Adipocyte (in vitro differentiated cells): ENCODE results near the gene GMPR2.

ENCODE experiments used
- DNase-seq: peaks from one replicate; pipeline ENCODE4 v3.0.0-alpha.2; 2015; ENCODE audit warnings: low read depth
- H3K27me3 ChIP-seq: replicated peaks from 2 replicates; pipeline ENCODE4 v1.7.0; 2013; ENCODE audit warnings: mild to moderate bottlenecking, low read length, moderate library complexity; ENCODE audit not compliant: control insufficient read depth, insufficient read depth
- H3K36me3 ChIP-seq: 2 replicates; pipeline ENCODE4 v1.7.0; 2013; ENCODE audit warnings: low read length, mild to moderate bottlenecking, moderate library complexity; ENCODE audit not compliant: control insufficient read depth, insufficient read depth, severe bottlenecking
- H3K4me1 ChIP-seq: 2 replicates; pipeline ENCODE4 v1.7.0; 2013; ENCODE audit warnings: mild to moderate bottlenecking, low read length, moderate library complexity; ENCODE audit not compliant: control insufficient read depth, insufficient read depth
- H3K4me3 ChIP-seq: 2 replicates; pipeline ENCODE4 v1.7.0; 2013; ENCODE audit warnings: mild to moderate bottlenecking, low read length, moderate library complexity
- H3K9ac ChIP-seq: 2 replicates; pipeline ENCODE4 v1.7.0; 2013; ENCODE audit warnings: mild to moderate bottlenecking, low read length, moderate library complexity
- H3K9me3 ChIP-seq: 2 replicates; pipeline ENCODE4 v1.7.0; 2013; ENCODE audit warnings: mild to moderate bottlenecking, low read length, moderate library complexity; ENCODE audit not compliant: control insufficient read depth

Gene GMPR2

DNA sequence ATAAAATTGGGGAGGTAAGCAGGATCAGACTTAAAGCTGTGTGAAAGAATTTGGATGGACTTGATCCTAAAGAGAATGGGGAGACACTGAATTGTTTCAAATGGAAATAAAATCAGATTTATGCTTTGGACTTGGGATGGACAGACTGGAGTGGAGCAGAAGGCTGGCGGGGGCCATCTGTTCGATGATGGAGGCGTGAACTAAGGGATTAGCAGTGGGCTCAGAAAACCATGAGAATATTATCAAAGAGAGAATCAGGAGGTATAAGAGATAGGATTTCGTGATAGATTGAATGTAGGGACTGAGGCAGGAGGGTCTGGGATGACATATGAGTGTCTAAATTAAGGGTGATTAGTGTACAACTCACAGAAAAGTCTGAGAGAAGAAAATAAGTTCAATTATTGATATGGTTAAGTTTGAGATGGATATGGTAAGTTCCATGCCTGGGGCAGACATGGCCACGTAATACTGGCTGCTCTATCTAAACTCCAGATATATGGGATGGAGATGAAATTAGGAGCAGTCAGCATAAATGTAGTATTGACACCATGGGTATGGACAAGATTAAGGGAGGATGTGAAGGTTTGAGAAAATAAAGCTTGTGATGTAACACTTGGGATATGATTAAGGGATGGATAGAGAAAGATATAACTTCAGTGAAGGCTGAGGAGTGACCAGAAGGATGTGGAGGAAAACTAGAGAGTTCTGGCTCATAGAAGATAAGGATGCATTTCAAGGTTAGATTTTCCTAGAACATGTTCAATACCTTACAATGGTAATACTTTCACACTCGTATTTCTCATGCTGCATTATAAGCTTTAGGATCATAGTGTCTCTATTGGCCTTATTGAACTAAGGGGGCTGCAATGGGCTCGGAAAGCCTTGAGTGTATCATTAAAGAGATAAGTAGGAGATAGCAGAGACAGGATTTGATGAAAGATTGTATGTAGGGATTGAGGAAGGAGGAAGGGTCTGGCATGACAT is 28.3 kb upstream of the GMPR2 start:
- Histone ChIP-seq H3K4me1 (no peaks in the 10 kb centered on the region), H3K9me3 (no peaks in the 10 kb centered on the region), H3K4me3 (no peak overlapping the region), H3K27me3 (no peaks in the 10 kb centered on the region), H3K36me3 (peaks cover 58% of the 10 kb centered on the region), H3K9ac (no peak overlapping the region)
- DNase-seq: no peak

DNA sequence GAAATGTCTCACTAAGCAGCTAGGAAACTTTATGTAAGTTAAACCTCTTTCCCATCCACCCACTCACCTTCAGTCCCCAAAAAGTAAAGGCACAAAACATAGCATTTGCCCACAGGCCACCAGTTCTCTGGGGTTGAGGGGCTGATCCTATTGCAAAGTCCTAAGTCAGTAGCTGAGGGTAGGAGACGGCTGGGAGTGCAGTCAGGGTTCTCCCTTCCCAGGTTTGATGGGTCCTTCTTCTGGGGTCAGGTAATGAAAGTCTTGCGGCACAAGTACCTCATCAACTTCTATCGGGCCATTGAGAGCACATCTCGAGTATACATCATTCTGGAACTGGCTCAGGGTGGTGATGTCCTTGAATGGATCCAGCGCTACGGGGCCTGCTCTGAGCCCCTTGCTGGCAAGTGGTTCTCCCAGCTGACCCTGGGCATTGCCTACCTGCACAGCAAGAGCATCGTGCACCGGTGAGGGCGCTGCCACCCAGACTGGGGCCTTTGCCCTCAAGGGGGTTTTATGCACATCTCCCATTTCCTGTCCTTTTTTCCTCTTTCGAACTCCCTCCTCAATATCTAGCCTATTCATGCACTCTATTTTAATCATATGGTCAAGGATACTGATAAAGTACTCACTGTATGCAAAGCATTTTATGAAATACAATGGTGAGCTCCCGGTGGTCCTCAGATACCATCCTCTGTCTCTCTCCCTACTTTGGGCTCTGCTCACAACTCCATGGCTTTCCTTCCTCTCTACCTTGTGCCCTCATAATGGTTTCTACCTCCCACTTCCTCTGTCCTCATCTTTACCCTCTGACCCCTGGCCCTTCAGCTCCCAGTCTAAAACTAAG is 26.2 kb upstream of the GMPR2 start:
- no peaks in the 10 kb centered on the region for H3K4me1 ChIP-seq
- H3K36me3 ChIP-seq: peaks cover 72% of the 10 kb centered on the region
- H3K9me3 ChIP-seq: no peaks in the 10 kb centered on the region
- H3K9ac ChIP-seq: no peak overlapping the region
- no peaks in the 10 kb centered on the region for H3K27me3 ChIP-seq
- no peak overlapping the region for H3K4me3 ChIP-seq
- DNase-seq: no peak

DNA sequence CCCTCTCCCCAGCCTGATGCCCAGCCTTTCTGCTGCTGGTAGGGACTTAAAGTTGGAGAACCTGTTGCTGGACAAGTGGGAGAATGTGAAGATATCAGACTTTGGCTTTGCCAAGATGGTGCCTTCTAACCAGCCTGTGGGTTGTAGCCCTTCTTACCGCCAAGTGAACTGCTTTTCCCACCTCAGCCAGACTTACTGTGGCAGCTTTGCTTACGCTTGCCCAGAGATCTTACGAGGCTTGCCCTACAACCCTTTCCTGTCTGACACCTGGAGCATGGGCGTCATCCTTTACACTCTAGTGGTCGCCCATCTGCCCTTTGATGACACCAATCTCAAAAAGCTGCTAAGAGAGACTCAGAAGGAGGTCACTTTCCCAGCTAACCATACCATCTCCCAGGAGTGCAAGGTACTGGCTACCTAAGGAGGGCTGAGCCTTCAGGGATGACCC is 25.6 kb upstream of the GMPR2 start:
- no peaks in the 10 kb centered on the region for H3K9me3 ChIP-seq
- no peak overlapping the region for H3K9ac ChIP-seq
- H3K4me1 ChIP-seq: no peaks in the 10 kb centered on the region
- H3K4me3 ChIP-seq: no peak overlapping the region
- peaks cover 69% of the 10 kb centered on the region for H3K36me3 ChIP-seq
- DNase-seq: no peak
- H3K27me3 ChIP-seq: no peaks in the 10 kb centered on the region

DNA sequence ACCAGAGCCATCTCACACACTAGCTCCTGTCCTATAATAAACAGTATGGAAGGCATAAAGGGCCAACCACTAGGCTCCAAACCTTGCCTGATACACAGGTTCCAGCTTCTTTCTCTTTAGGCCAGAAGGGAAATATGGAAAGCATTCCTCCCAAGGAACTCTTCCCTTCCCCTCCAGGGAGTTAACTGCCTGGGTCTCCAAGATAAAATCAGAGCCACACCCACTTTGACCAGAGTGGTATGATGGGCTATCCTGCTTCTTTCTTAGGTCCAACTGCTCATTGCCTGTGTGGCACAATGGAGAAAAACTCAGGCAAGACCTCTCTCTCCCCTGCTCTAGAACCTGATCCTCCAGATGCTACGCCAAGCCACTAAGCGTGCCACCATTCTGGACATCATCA is 25.1 kb upstream of the GMPR2 start:
- DNase-seq: no peak
- Histone ChIP-seq H3K9ac (no peak overlapping the region), H3K4me3 (no peak overlapping the region), H3K4me1 (no peaks in the 10 kb centered on the region), H3K27me3 (no peaks in the 10 kb centered on the region), H3K36me3 (peaks cover 69% of the 10 kb centered on the region), H3K9me3 (no peaks in the 10 kb centered on the region)

DNA sequence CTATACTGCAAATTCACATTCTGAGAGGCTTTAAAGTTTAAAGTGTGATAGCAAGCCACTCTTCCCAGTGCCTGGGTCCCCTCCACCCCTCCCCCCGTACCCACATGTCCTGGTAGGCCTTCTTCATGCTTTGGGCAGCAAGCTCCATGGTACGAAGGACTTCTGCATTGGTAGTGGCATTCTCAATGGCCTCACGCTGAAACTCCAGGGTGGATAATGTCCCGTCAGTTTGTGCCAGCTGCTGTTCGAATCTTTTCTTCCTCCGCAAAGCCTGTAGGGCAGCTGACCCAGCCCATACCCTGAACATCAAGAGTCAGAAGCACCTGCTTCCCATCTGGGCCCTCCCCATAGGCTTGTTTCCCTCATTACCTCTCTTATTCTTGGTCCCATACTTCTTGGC is 21.4 kb upstream of the GMPR2 start:
- Histone ChIP-seq H3K9ac (no peak overlapping the region), H3K27me3 (no peaks in the 10 kb centered on the region), H3K9me3 (no peaks in the 10 kb centered on the region), H3K4me3 (no peak overlapping the region), H3K4me1 (peaks cover 13% of the 10 kb centered on the region), H3K36me3 (peaks cover 46% of the 10 kb centered on the region)
- DNase-seq: no peak

DNA sequence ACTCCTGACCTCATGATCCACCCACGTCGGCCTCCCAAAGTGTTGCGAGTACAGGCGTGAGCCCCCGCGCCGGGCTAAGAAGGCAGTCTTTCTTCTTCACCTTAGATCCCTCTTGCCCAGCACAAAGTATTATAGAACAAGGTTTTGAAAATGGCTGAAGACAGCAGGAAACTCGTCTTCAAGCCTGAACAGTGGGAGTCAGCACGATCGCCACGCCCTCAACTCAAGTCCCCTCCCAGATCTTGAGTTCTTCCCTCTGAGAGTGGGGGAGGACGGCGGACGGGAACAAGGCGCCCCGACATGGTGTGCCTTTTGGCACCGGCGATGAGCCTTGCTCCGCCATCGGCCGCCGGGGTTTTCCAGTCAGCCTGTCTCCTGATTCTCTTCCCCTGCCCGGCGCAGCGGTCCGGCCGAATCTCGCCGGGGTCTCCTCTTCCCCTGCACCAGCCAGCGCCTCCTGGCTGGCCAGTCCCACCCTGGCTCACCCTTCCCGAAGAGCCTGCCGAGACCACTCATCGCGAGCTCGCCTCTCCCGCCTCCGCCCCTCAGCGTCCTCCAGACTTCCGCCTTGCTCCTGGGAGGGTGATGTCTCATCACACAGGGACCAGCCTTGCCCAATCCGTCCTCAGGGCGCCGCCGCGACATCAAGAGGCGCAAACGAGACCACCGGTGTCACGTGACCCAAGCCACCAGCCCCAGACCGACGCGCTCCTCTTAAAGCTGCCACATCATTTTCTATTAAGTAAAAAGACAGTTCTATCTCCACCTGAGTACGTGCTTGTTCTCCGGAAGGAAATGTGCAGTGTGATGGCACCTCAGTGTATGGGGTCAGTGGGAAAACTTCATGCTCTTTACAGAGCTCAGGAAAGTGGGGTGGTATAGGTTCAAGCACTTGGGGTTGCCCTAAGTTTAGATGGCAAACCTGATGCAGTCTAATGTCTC is 19.5 kb upstream of the GMPR2 start, which contains the start of gene CHMP4A:
Gene CHMP4A, minus strand, starts transcription at position 565 of the 942 bp plus-strand sequence. Its CDS starts 49 bp downstream, at position 516.
- H3K36me3 ChIP-seq: peaks cover 42% of the 10 kb centered on the region
- no peaks in the 10 kb centered on the region for H3K27me3 ChIP-seq
- peak within 1 kb of the TSS; percentile 97 for H3K9ac ChIP-seq
- no peaks in the 10 kb centered on the region for H3K9me3 ChIP-seq
- peaks cover 14% of the 10 kb centered on the region for H3K4me1 ChIP-seq
- peak; percentile 99 for DNase-seq
- H3K4me3 ChIP-seq: peak within 1 kb of the TSS; percentile 93

DNA sequence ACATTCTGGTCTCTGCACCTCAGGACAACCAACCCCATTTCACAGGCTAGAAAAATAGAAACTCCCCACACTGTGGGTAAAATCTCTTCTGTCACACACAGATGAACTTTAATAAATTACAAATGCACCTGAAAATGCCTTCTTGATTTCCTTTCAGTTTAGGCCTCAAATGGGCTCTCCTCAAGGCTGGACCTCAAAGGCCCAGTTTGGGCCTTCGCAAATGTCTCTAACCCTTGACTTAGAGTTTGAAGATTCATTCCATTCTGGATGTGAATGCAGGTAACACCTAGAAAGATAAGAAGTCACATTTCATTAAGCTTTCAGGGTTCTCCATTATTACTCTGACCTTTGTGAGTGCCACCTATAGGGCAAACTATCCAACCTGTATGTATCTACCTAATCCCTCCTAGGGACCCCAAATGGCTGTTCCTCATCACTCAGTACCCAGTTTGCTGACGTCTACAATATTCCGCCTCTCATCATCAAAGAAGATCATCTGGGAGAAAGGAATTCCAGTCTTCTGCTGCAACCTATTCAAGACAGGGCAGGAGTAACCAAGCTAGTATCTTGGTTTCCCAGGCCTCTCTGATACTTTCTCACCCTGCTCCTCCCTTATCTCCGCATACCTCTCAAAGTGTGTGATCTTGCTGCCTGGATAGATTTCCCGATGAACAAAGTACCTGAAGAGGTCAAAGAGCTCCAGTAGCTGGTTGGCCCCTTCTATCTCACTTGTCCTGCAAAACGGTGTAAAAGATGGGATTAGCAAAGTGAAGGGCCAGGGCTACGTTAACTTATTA is 18.7 kb upstream of the GMPR2 start:
- no peaks in the 10 kb centered on the region for H3K9me3 ChIP-seq
- no peak for DNase-seq
- H3K4me1 ChIP-seq: peaks cover 14% of the 10 kb centered on the region
- H3K36me3 ChIP-seq: peaks cover 37% of the 10 kb centered on the region
- H3K4me3 ChIP-seq: peak overlapping the region; percentile 93
- peak overlapping the region; percentile 97 for H3K9ac ChIP-seq
- no peaks in the 10 kb centered on the region for H3K27me3 ChIP-seq

DNA sequence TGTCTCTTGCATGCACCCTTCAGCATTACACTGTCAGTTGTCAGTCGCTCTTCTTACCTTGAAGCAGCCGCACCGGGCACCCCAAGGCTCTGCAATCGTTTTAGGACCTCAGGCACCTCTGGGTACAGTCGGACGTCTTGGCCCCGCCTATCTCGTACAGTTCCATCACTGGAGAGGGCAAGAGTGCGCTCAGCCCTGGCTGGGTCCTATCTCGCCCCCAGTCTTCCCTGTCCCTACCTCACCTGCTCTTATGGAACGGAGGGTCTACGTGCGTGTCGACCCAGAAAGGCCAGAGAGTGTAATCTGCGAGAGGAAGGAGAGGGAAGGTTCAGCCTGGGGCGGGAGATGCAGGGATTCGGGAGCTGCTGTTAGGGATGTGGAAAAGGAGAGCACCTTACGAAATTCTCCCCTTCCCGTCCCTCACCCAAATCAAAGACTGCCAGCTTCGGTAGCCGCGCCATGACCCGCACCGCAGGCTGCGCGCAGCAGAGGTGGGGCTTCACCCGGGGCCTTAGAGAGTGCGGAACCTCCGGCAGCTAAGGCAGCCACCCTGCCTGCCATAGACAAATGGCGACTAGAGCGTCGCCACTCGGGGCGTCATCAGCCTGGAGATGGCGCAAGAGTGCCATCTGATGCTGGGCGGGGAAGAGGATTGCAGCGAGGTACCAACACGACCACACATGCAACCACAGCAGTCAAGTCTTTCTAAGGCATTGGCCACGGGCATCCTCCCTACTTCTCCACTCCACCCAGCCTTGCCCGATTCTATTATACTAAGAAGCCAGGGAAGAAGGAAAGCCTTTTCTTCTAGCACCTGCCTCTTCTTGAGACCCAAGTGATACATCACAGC is 17.0 kb upstream of the GMPR2 start, which contains the start of gene MDP1:
Gene MDP1, minus strand, starts transcription at position 572 of the 850 bp plus-strand sequence. Its CDS starts 111 bp downstream, at position 461.
- Histone ChIP-seq H3K9me3 (no peaks in the 10 kb centered on the region), H3K4me3 (peak within 1 kb of the TSS; percentile 91), H3K9ac (peak within 1 kb of the TSS; percentile 90), H3K27me3 (no peaks in the 10 kb centered on the region), H3K36me3 (peaks cover 24% of the 10 kb centered on the region), H3K4me1 (peaks cover 14% of the 10 kb centered on the region)
- DNase-seq: peak; percentile 95

DNA sequence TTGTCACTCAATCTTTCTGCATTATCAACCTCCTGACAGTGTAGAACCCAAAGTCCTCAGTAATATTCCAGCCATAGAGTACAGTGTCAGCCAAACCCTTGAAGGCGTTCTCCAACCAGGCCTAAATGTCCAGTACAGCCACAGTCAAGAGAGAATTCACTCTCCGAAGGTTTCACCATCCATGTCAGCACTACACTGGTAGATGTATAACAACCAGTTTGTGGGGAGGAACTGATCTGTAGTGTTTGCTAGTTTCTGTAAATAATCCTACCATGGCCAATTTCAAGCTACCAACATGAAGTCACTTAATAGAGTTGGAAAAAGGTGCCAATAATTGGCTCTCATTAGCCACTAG is 16.4 kb upstream of the GMPR2 start:
- Histone ChIP-seq H3K9me3 (no peaks in the 10 kb centered on the region), H3K9ac (peak overlapping the region; percentile 90), H3K36me3 (peaks cover 23% of the 10 kb centered on the region), H3K4me3 (peak overlapping the region; percentile 91), H3K27me3 (no peaks in the 10 kb centered on the region), H3K4me1 (peaks cover 14% of the 10 kb centered on the region)
- no peak for DNase-seq
